HepG2 (cell line): ENCODE data around the gene CD14. TPM values are rescaled to one million over a fixed set of nuclear protein-coding genes. Genes with fewer than 3 reads are reported as not detected.

ENCODE experiments used
- AKNA ChIP-seq: sonication (generic); formaldehyde crosslinking; IDR thresholded peaks from 2 replicates; pipeline ENCODE4 v1.4.0; 2020; ENCODE audit warnings: missing genetic modification reagents, borderline replicate concordance
- ARNT2 ChIP-seq: sonication (generic); formaldehyde crosslinking; IDR thresholded peaks from 2 replicates; pipeline ENCODE4 v1.8.0; 2022; ENCODE audit warnings: mild to moderate bottlenecking, low read depth, missing genetic modification reagents, moderate library complexity
- ATF5 ChIP-seq: sonication (generic); formaldehyde crosslinking; IDR thresholded peaks from 2 replicates; pipeline ENCODE4 v1.4.0; 2020; ENCODE audit warnings: mild to moderate bottlenecking, low read depth, missing genetic modification reagents
- HNF4A ChIP-seq: sonication (generic); formaldehyde crosslinking; IDR thresholded peaks from 2 replicates; pipeline ENCODE4 v1.4.0; 2020; ENCODE audit warnings: missing genetic modification reagents
- KIAA2018 ChIP-seq: sonication (generic); formaldehyde crosslinking; IDR thresholded peaks from 2 replicates; pipeline ENCODE4 v1.5.0; 2020; ENCODE audit warnings: mild to moderate bottlenecking, missing genetic modification reagents, borderline replicate concordance
- MZF1 ChIP-seq: sonication (generic); formaldehyde crosslinking; IDR thresholded peaks from 2 replicates; pipeline ENCODE4 v1.8.1; 2023; ENCODE audit warnings: mild to moderate bottlenecking, missing genetic modification reagents, borderline replicate concordance
- NFIB ChIP-seq: sonication (generic); formaldehyde crosslinking; IDR thresholded peaks from 2 replicates; pipeline ENCODE4 v1.9.0; 2021; ENCODE audit warnings: missing genetic modification reagents, mild to moderate bottlenecking, borderline replicate concordance
- SIX4 ChIP-seq: sonication (generic); formaldehyde crosslinking; IDR thresholded peaks from 2 replicates; pipeline ENCODE4 v1.4.0; 2020; ENCODE audit warnings: missing genetic modification reagents
- SKIL ChIP-seq: sonication (generic); formaldehyde crosslinking; IDR thresholded peaks from 2 replicates; pipeline ENCODE4 v1.8.0; 2022; ENCODE audit warnings: missing genetic modification reagents, mild to moderate bottlenecking, moderate library complexity, borderline replicate concordance
- ZNF34 ChIP-seq: sonication (generic); formaldehyde crosslinking; IDR thresholded peaks from 2 replicates; pipeline ENCODE4 v1.4.0; 2020; ENCODE audit warnings: mild to moderate bottlenecking, missing genetic modification reagents, borderline replicate concordance
- ZNF350 ChIP-seq: sonication (generic); formaldehyde crosslinking; IDR thresholded peaks from 2 replicates; pipeline ENCODE4 v1.4.0; 2020; ENCODE audit warnings: mild to moderate bottlenecking, low read depth, missing genetic modification reagents, borderline replicate concordance
- ZNF547 ChIP-seq: sonication (generic); formaldehyde crosslinking; IDR thresholded peaks from 2 replicates; pipeline ENCODE4 v1.5.1; 2020; ENCODE audit warnings: mild to moderate bottlenecking, missing genetic modification reagents
- ZNF747 ChIP-seq: sonication (generic); formaldehyde crosslinking; IDR thresholded peaks from 2 replicates; pipeline ENCODE4 v1.8.1; 2023; ENCODE audit warnings: missing genetic modification reagents, mild to moderate bottlenecking, borderline replicate concordance
- polyA plus RNA-seq, 8 experiments: library from polyadenylated mRNA; depleted of rRNA in 3 of 8; stranded (reverse) in 7 of 8; unstranded in 1 of 8; fragments of >200 nt; fragmentation: Illumina TruSeq in 4 of 8; extraction: Trizol in 4 of 8; gene quantifications; 2 replicates each; pipeline versions ENCODE4 v1.2.1 to v1.2.3, GENCODE V29; 2011 to 2016; ENCODE audit warnings: low read depth in 4 of 8, missing spikeins in 1 of 8, mixed read lengths in 1 of 8; ENCODE audit not compliant: insufficient read depth in 1 of 8
- total RNA-seq, 5 experiments: library from RNA; depleted of rRNA; stranded (reverse); fragments of >200 nt; fragmentation: Illumina TruSeq; extraction: Trizol; gene quantifications; 2 replicates each; pipeline ENCODE4 v1.2.3, GENCODE V29; 2016; ENCODE audit warnings: low read depth in 1 of 5

Gene CD14
- total and polyA plus RNA-seq, 2 of the 13 experiments (the other 11 are each of a cell fraction or from before 2014, with no cell fraction given), result 1.7 to 4.7 TPM

GRCh38 chr5:140633021-140633471, at the start of gene CD14 (continued):
- no peak for TF ChIP-seq AKNA (CRISPR knock-in tag)
- no peak for TF ChIP-seq MZF1
- no peak for TF ChIP-seq NFIB
- TF ChIP-seq ARNT2 (CRISPR knock-in tag), result no peak
- TF ChIP-seq HNF4A, result peak; percentile 51
- TF ChIP-seq SIX4 (CRISPR knock-in tag), result no peak
- no peak for TF ChIP-seq ZNF547
- no peak for TF ChIP-seq KIAA2018 (CRISPR knock-in tag)
- no peak for TF ChIP-seq ATF5 (CRISPR knock-in tag)
- peak; percentile 45; the same call in 1 of the 2 replicates for TF ChIP-seq ZNF350 (CRISPR knock-in tag)
- no peak for TF ChIP-seq ZNF34 (CRISPR knock-in tag)
- peak; percentile 50; the same call in 1 of the 2 replicates for TF ChIP-seq SKIL (CRISPR knock-in tag)
- 0 out of 2 replicates have a peak, but pooled peaks have one; percentile 61 for TF ChIP-seq ZNF747 (CRISPR knock-in tag)
